CD4-positive, alpha-beta T cell treated with Interleukin-4 for 4 hours (primary cell): Measurements from ENCODE around the gene OXSR1.

Source experiments
- DNase-seq: peaks from one replicate; pipeline ENCODE4 v3.0.0-alpha.2; 2020

The OXSR1 gene

DNA sequence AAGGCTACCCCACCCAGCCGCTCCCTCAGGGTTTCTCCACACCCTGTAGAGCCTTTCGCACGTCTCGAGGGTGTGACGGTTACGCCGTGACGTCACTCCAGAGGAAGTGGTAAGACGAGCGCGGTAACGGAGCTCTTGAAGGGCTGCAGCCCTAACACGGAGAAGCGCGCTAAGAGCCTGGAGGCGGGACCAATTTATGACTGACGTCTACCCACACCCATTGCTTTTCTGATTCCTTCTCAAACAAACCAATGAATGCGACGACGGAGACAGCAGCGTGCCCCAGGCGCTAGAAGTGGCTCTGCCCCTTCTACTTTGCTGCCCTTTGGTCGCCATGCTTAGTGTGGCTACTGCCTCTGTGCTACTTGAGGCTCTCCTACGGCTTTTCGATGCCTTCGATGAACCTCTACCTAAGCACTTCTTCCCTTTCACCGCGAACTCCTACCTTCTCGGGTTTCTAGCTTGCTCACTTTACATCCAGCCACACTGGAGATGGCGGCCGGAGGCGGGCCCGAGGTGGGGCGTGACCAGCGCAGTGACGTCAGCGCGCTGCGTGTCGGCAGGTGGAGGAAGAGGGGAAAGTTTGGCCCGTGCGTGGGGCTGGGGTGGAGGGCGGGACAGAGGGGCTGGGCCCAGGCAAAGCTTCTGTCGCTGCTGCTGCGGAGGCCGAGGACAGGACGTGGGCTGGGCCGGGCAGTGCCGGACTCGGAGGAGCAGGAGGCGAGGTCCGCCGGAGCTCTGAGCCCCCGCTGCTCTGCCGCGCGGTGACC is at the start of gene OXSR1:
Gene OXSR1 (plus strand): TSS at position 586 of the 770 bp plus-strand sequence. CDS start 340 bp downstream, outside the sequence.
- DNase-seq: peak; percentile 99

DNA sequence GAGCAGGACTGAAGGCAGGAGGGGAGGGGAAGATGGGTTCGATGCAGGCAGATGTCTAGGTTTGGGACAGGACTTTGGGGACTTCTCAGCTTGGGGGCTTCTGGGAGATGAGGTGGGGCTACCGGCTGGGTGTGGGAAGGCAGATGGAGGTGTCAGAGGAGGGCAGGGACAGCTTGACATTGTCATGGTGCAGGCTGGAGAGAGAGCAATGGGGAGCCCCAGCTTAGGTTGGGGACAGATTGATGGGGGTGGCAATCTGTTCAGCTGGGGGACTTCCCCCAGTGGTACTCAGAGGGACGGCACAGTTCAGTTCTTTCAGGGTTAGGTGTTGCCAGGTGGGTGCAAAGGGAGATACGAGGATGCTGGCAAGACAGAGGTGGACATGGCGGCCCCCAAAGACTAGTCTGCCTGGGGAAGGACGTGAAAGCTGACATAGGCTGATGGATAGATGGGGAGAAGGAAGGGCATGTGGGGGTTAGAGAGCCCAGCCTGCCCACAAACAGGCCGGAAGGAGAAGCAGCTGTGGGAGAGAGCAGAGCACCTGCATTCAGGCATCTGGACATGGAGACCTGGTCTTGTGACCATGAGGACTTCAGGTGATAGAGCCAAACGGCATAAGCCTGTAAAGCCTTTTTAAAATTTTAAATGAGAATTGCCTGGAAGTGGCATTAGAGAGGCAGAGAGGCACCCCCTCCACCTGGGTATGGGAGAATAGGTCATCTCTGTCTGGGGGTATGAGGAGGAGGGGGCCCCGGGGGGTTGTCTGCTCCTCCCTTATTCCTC is 49.5 kb upstream of the OXSR1 start:
- DNase-seq: no peak

DNA sequence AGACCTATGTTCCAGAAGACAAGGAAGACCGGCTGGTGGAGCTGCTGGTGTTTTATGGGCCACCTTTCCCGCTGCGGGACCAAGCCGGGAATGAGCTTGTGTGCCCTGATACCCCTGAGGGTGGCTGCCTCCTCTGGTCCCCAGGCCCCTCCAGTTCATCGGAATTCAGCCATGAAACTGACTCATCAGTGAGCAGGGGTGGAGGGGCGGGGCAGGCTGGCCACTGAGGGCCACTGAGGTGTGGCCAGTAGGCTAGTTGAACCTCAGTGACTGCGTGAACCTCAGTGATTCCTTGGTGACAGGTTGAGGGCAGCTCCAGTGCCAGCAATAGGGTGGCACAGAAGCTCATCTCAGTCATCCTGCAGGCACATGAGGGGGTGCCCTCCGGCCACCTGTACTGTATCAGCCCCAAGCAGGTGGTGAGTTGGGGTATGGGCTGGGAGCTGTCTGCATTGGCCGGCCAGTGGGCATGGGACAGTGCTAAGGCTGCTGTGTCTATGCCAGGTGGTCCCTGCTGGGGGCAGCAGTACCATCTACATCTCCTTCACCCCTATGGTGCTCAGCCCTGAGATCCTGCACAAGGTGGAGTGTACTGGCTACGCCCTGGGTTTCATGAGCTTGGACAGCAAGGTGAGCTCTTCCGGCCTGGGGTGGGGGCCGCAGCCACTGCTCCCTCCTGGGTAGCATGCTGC is 48.7 kb upstream of the OXSR1 start:
- no peak for DNase-seq

DNA sequence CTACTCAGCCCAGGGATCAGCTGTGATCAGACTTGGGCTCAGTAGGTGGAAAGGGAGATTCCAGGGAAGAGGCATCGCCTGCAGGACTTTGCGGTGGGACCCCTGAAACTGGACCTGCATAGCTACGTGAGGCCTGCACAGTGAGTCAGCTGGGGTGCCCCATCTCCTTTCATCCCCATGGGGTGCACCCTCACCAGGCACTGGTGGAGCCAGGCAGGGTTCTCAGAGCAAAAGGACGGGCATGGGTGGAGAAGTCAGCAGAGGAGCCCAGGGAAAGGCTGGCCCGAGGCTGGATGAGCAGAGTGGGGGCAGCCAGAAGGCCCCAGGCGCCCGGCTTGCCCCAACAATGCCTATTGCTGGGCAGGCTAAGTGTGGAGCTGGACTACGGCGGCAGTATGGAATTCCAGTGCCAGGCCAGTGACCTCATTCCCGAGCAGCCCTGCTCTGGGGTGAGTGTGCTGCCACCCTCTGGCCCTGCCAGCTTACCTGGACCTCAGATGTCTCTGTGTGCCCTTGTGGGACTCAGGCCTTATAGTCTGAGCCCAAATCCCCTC is 48.1 kb upstream of the OXSR1 start:
- no peak for DNase-seq

DNA sequence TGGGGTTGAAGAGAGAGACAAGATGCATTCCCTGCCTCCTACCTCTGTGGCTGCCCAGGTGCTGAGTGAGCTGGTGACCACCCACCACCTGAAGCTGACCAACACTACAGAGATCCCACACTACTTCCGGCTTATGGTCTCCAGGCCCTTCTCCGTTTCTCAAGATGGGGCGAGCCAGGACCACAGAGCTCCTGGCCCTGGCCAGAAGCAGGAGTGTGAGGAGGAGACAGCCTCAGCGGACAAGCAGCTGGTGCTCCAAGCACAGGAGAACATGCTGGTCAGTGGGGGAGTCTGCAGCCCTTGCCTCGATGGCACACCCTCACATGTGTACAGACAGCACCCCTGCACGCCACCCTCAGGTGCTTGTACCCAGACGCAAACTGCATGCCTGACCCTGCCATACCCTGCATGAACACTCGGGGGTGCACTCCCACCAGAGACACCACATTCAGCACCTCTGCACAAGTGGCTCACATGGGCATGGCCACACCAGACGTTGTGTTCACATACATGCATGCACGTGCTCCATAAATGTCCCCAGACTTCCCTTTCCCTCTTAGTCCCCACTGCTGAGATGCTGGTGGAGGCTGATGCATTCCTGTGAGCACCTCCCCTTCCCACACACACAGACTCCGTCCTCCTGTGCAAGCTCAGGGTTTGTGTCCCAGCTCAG is 47.5 kb upstream of the OXSR1 start:
- DNase-seq: peak; percentile 73

DNA sequence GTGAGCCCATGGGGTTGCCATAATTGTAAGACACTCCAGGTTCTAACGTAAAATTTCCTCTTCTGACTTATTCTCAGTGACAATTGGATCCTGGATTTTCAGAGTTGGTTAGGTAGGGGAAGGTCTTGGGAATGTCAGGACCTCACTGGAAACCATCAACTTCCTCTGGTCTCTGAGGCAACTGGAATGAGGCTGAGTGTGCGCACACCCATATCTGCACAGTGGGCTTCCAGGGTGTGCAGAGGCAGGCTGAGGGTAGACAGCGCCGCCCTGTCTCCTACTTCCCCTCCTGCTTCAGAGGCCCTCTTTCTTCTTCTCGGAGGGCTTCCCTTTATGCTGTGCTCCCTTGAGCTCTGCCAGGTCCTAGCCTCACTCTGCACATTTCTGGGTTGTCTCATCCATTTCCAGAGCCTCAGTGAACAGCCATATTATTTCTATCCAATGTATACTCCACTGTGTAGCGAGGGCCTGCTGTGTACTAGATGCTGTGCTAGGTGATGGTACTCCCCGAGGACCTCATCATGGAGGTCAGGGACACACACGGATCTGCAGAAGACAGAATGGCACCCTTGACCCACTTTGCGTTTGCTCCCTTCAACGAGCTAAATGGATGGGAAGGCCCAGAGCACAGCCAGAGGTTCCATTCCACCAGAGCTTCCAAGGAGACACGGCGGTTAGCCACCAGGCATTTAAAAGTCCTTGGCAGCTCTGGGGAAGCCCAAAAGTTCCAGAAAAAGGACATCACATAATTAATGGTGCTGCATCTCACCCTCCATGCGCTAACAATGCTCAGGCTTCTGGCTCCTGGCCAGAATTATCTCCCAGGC is 46.7 kb upstream of the OXSR1 start:
- DNase-seq: no peak

DNA sequence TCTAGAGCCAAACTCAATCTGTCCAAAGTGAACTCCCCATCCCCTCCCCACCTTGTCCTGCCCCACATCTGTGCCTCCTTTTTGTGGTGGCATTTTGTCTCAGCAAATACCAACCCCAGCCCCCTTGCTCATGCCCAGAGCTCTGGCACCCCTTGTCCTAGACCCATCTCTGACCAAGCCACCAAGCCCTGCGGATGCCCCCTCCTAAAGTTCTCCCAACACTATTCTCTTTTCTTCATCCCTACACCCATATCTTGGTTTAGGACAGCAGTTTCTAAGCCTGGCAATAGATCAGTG is 46.1 kb upstream of the OXSR1 start:
- DNase-seq: no peak

DNA sequence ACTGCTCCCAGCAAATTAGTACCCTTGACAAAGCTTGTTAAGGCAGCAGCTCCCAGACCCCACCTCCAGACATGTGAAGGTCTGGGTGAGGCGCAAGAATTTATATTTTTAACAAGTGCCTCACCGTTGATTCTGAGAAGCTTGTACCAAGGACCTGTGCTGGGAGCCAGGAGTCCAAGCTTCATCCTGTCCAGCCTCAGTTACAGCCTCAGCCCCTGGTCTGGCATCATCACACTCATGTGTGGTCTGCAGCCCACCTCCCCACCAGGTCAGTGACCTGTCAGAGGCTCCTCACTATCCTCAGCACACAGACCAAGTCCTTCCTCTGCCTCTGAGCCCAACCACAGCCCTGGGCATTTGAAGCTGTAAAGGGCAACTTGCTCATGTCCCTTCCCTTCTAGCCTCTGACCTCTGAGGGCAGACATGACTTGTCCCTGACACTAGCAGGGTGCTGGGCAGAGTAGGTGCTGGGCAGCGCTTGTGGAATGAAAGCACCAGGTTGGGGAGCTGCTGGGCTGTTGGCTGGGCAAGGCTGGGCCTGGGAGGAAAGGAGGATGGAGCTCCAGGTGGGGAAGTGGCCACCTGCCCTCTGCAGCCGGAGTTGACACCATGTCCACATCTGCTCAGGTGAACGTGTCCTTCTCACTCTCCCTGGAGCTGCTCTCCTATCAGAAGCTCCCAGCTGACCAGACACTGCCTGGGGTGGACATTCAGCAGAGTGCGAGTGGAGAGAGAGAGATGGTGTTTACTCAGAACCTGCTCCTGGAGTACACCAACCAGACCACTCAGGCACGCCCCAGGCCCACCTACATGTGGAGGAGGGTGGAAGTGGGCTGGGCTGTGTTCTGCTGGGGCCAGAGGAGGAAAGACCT is 45.3 kb upstream of the OXSR1 start:
- DNase-seq: no peak

DNA sequence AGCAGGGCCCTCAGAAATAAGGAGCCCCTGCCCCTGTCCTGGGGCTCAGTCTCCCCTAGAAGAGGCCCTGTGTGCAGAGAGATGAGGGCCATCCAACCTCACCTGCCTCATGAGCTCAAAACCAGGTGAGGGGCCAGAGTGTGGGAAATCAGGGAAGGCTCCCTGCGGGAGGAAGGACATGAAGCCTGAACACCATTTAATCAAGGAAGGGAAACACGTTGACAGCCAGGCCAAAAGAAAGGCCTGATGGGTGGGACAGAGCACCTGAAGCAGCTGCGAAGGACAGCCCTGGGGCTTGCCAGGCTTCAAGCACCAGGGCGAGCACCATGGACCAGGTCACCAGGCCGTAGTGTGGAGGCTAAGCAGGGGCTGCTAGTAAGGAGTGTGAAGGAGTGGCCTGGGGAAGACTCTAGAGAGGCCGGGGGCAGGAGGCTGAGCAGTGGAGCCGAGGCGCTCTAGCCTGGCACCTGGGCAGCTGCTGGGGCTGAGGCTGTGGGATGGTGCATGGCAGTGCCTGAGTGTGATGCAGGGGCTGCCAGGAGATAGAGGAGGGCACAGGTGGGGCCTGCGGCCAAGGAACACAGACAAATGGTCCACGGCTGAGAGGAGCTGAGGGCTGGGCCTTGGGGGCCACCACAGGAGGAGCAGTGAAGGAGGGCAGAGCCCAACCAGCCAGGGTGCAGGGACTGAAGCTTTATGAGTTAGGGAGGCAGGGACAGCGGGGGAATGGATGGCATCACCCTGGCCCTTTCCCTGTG is 44.5 kb upstream of the OXSR1 start:
- no peak for DNase-seq

DNA sequence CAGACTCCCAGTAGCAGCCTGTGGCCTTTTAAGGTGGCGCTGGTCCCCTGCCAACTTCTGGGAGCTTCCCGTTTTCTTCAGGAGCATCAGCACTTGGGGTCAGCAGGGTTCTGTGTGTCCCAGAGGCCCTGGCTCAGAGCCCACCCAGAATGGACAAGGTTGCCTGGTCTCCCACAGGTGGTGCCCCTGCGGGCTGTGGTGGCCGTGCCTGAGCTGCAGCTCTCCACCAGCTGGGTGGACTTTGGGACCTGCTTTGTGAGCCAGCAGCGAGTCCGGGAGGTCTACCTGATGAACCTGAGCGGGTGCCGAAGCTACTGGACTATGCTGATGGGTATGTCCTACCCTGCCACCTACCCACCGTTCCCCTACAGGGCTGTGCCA is 43.9 kb upstream of the OXSR1 start:
- no peak for DNase-seq

DNA sequence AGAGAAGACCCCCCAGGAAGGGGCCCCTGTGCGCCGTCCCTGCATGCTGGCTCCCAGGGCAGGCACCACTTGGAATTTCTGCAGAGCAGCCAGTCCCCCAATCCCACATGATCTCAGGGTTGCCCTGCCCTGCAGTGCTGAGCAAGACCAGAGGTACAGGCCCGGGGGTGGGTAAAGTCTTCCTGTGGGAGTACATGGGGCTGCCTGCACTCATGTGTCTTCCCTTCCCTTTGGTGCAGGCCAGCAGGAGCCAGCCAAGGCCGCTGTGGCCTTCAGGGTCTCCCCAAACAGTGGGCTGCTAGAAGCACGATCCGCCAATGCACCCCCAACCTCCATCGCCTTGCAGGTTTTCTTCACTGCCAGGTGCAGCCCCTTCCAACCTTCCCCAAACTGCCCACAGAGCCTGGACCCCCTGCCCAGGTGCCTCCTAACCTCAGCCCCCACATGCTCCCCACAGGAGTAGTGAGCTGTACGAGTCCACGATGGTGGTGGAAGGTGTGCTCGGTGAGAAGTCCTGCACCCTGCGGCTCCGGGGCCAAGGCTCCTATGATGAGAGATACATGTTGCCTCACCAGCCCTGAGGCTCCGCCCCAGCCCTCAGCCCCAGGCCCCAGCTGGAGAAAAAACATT is 43.4 kb upstream of the OXSR1 start:
- DNase-seq: no peak

DNA sequence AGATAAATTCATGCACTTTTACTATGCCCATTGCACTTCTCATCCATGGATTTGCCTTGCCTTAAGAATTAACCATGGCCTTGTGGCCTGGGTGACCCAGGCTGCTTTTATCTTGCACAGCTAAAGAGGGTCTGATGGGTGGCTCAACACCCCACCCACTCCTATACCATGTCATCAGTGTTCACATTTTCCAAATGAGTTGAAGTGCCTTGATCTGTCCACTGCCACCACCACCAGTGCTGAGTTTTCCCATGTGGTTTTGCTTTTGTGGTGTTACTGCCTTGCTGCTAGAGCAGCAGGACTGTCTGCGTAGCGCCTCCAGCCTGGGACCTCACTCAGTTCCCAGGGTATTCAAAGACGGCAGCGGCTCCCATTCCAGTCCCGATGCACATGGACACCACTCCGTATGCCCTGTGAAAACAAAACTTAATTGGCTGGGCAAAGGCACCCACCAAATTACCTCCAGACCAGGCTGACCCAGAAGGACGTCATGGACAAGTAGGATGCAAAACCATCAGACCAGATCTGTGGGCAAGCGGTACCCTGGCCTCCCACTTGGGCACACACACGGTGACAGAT is 42.5 kb upstream of the OXSR1 start:
- DNase-seq: no peak

DNA sequence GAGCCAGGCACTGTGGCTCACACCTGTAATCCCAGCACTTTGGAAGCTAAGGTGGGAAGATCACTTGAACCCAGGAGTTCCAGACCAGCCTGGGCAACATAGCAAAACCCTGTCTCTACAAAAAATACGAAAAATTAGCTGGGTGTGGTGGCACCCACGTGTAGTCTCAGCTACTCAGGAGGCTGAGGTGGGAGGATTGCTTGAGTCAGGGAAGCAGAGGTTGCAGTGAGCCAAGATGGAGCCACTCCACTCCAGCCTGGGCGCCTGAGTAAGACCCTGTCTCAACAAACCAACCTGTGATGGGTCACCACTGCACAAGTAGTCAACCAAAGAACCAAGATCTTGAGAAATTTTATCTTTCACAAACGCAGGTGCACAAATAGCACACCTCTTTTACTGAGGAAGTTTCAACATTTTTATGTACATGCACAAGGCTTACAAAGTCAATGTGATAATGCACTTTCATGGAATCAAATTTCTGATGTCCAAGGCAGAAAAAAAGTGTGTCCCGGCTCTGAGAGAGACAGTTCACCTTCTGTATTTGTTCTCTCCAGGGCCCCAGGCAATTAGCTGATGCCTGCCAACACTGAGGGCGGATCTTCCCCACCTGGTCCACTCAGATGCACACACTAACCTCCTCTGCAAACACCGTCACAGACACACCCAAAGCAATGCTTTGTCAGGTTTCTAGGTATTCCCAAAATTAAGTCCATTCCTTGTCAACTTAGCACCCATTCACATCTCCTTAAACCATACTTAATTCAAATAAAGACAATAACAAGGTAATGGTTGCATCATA is 40.8 kb upstream of the OXSR1 start:
- DNase-seq: no peak

DNA sequence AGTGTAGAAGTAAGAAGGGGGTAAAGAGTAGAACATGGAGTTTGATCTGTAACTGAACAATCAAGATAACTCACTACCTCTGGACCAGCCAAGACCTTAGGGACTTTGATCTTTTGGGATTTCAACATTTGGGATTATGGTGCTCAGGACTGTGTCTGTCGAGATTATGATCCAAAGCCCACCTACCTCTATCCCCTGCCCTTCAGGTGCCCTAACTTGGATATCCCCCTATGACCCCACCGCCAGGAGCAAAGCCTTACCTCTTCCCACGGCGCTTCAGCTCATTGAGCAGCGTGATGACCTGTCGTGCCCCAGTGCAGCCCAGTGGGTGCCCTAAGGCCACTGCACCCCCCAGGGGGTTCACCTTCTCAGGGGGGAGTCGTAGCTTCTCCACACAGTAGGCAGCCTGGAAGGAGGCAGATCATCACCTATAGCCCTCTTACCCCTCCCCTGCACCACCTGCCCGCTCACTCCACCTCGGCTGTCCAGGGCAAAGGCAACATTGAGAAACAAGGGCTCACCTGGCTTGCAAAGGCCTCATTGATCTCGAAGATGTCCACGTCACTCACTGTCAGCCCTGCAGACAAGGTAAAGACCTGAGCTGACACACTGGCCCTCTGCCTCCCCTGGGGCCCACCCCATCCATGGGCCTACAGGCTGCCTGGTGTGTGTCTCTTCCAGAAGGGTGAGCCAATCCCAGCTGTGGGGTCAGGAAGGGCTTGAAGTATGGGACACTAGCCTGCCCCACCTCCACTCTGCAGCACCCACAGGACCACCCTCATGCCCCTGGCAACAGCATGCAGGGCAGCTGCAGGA is 39.8 kb upstream of the OXSR1 start:
- DNase-seq: no peak

DNA sequence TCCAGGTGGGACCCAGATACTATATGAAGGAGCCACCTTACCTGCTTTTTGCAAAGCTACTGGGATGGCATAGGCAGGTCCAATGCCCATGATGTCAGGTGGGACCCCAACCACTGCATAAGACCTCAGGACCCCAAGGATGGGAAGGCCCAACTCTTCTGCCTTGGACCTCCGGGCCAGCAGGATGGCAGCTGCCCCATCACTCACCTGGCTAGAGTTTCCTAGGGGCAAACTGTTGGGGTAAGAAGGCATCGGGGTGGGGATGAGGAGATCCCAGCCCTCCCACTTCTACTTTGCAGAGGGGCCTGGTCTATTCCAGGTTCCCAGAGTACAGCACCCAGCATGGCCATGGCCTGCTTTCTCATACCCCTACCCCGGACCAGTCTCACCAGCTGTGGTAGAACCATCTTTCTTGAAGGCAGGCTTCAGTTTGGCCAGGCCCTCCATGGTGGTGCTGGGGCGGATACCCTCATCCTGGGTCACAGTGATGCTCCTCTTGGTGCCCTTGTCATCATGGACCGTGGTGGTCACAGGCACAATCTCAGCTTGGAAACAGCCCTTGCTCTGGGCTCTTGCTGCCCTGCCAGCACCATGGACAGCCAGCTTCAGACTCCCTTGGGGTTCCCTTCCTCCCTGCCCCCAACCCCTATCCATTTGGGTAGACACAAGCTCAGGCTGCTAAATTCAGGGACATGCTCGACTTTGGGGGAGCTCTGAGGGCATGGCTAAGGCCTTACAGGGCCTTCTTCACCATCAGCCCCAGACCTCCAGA is 39.0 kb upstream of the OXSR1 start:
- DNase-seq: no peak

DNA sequence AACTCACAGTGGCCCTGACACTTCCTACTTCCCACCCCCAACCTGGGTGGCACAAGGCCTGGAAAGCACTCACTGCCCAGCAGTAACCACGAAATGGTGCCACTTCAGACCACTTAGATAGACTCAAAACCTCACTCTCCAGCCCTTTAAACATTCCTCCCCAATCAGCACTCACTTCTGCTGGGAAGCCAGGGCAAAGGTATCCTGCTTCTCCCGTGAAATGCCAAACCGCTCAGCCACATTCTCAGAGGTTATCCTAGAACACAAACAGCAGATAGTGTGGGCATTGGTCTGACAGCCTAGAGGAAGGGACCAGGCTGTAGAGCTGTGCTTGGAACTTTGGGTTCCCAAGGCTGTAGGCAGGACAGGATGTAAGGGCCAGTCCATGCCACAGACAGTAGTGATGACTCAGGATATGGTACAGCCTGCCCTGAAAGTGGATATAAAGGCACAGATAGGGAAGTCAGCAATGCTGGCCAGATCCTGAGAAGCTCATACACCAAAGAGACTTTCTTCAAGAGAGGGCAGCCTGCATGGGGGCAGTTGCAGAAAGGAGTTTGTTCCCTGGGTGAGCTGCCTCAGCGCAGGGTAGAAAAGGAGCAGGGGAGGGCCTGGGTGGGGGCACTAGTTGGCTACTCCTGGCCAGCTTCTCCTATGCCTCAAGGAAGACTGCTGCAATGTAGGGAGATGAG is 37.6 kb upstream of the OXSR1 start:
- no peak for DNase-seq
